ENCODE results near the gene TGIF1.

TGIF1 gene

DNA sequence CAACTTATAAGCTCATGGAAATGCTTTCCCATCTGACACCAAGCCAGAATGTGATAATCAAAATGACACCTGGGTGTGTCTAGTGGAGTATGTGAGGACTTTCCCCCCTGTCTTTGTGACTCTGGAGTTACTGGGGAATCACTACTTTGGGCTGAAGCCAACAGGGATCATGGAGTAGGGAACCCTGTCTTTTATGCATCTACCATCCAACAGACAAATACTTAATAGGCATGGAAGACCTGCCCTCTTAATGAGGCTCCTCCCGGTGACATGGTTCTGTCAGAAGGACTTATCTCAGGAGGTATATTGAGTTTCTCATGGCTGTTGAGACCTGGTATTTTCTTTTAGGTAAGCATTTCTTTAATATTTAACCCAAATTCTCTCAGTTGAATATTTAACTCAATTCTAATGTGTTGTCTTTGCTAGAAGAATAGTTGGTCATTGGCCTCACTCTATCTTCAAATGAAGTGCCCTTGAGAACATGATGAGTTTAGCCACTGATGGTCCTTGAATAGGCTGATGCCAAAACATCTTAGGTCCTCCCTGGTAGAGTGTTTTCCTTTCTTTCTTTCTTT lies 42.1 kb downstream of the TGIF1 start:
- POLR2A ChIA-PET: no interaction called here
- TF ChIP-seq, protein P1, sequence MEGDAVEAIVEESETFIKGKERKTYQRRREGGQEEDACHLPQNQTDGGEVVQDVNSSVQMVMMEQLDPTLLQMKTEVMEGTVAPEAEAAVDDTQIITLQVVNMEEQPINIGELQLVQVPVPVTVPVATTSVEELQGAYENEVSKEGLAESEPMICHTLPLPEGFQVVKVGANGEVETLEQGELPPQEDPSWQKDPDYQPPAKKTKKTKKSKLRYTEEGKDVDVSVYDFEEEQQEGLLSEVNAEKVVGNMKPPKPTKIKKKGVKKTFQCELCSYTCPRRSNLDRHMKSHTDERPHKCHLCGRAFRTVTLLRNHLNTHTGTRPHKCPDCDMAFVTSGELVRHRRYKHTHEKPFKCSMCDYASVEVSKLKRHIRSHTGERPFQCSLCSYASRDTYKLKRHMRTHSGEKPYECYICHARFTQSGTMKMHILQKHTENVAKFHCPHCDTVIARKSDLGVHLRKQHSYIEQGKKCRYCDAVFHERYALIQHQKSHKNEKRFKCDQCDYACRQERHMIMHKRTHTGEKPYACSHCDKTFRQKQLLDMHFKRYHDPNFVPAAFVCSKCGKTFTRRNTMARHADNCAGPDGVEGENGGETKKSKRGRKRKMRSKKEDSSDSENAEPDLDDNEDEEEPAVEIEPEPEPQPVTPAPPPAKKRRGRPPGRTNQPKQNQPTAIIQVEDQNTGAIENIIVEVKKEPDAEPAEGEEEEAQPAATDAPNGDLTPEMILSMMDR (IDR thresholded peaks at IDR 0.05; ENCODE audit: insufficient read depth, low read length, missing control alignments): no peak
- CTCF ChIA-PET: interaction anchor here (1.2 to 1.5 kb wide), 2 partner anchors 9 to 10 kb away, joined by 4 to 8 read pairs; no protein-coding TSS in a partner anchor
- H3K4me3 ChIP-seq (ENCODE audit: low read depth, low read length): no peak overlapping the region
- DNase-seq (ENCODE audit: low read depth, low spot score): no peak

DNA sequence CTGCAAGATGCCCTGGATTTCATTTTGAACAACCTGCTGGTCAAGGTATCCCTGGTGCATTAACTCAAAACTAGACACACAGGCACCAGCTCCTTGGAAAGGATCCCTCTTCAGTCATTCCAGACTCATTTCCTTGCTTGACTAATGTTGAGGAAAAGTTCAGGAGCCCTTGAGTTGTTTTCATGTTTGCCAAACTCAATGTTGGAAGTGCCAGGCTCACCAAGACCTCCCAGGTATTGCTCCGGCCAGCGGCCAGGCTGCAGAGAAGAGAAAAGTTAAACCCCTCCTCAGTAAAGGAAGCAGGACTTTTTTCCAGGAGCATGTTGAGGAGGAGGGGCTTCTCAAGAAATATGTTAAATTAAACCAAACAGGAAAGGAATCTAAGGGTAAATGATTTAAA lies 42.7 kb downstream of the TGIF1 start:
- H3K4me3 ChIP-seq (ENCODE audit: low read depth, low read length): no peak overlapping the region
- TF ChIP-seq, protein P1 (IDR thresholded peaks at IDR 0.05; ENCODE audit: insufficient read depth, low read length, missing control alignments): no peak
- ChIA-PET CTCF (no interaction called here), POLR2A (no interaction called here)
- DNase-seq (ENCODE audit: low read depth, low spot score): no peak

DNA sequence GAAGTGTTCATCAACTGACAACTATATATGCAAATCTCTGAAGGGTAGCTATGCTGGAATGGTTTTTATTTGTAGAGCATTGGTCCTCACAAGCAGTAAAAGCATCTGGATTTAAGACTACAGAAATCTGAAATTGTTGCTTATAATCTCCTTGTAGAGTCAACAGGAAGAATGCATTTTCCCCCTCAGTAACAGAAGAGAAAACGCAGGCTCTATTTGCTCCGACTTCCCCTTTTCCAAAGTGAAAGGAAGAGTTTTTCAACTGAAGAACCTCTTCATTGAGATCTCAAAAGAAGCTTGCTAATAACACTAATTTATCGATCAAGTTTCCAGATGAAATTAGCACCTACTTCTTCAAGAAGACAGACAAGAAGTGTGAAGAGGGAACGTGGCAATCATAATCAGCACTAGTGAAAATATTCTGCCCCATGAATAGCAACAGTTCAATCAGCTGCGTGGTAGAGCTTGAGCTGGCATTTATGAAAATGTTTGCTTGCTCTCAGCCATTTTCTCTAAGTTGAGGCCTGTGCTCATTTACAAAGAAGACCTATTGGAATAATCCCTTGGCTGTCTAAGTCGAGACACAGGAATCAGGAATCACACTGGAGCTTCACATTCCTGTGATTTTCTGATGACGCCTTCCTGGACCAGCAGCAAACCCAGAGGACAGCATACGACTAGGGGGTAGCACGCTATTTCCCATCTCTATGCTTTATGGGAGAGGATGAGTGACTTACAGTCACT lies 43.7 kb downstream of the TGIF1 start:
- ChIA-PET POLR2A (no interaction called here), CTCF (no interaction called here)
- no peak overlapping the region for H3K4me3 ChIP-seq (ENCODE audit: low read depth, low read length)
- TF ChIP-seq, protein P1 (IDR thresholded peaks at IDR 0.05; ENCODE audit: insufficient read depth, low read length, missing control alignments): no peak
- DNase-seq (ENCODE audit: low read depth, low spot score): no peak

DNA sequence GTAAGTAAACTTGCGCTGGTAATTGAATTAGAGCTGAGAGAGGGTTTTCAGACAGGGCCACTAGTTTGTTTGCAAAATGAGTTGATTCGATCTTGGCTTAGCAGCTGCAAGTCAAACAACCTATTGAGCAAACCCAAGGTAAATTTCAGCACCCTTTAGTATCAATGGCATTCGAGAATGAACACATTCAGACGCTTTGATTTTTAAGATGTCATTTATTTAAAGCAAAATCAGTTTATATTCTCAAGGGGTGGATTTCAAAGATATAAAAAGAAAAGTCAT lies 44.2 kb downstream of the TGIF1 start:
- ChIA-PET POLR2A (no interaction called here), CTCF (no interaction called here)
- TF ChIP-seq, protein P1 (IDR thresholded peaks at IDR 0.05; ENCODE audit: insufficient read depth, low read length, missing control alignments): no peak
- H3K4me3 ChIP-seq (ENCODE audit: low read depth, low read length): no peak overlapping the region
- DNase-seq (ENCODE audit: low read depth, low spot score): no peak

DNA sequence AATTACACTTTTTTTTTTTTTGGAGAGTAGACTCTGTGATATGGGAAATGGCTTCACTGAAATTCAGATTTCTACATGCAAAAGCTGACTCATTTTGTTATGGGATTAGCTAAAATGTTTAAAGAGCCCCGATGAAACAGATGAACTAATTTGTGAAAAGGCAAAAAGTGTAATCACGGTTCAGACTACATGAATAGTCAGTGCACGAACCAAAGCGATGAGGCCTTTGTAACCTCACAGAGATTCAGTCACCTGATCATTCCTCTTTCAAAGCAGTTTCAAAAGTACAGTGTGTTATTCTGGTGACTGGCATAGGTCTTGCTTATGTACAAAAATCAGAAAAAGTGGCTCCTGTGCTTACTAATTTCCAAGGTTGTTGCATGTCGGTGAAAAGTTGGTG lies 44.6 kb downstream of the TGIF1 start:
- CTCF ChIA-PET: no interaction called here

DNA sequence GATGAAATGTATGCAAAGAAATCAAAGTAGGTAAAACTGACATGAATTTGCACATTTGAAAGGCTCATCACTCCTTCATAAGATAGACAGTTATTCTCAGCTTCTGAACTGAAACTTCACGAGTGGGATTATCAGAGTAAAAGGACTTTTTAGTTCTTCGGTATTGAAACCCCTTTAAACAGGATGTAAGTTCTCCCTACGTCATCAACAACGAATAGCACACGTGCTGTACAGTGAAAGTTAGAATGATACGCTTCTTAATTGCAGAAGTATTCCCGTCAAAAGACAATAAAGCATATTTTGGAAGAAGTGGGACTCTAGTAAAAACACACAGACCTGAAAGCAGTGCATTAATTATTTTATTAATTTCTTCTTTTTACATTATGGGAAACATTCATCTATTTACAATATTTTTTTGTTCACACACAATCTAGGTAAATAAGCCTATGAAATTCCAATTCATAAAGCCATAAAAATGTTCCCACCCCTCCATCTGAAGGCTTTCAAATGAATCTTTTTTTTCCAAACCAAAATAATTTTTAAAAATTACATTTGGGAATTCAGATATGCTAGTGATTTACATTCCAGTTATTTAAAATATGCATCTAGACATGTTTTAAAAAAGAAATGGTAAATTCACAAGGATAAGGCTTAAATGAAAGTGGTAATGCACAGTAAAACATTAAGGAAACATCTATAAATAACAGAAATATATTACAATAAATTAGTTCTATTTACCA lies 45.9 kb downstream of the TGIF1 start:
- no peak for DNase-seq (ENCODE audit: low read depth, low spot score)
- TF ChIP-seq, protein P1 (IDR thresholded peaks at IDR 0.05; ENCODE audit: insufficient read depth, low read length, missing control alignments): no peak
- H3K4me3 ChIP-seq (ENCODE audit: low read depth, low read length): no peak overlapping the region
- ChIA-PET CTCF (interaction anchor here (1.6 to 4.0 kb wide), 2 partner anchors 90 to 171 kb away, joined by 4 to 17 read pairs; no protein-coding TSS in a partner anchor), POLR2A (no interaction called here)

More for the DNA sequence above, 44.6 kb downstream of the TGIF1 start:
- POLR2A ChIA-PET: no interaction called here
- TF ChIP-seq, protein P1 (IDR thresholded peaks at IDR 0.05; ENCODE audit: insufficient read depth, low read length, missing control alignments): no peak
- DNase-seq (ENCODE audit: low read depth, low spot score): no peak
- H3K4me3 ChIP-seq (ENCODE audit: low read depth, low read length): no peak overlapping the region

Data from AG04449 (cell line).